ENCODE measurements around the gene AKR1B1. TPM values are rescaled to one million over a fixed set of nuclear protein-coding genes. Genes with fewer than 3 reads are reported as not detected.

AKR1B1 gene
- total and polyA plus RNA-seq, 9 of the 15 experiments (the other 6 are each of a cell fraction or from before 2014, with no cell fraction given): 2.0 to 10.6 (median 6.2) TPM

GRCh38 chr7:134448356-134449229, 10.3 kb downstream of the AKR1B1 start (continued):
- TF ChIP-seq ETV5 (CRISPR knock-in tag; IDR thresholded peaks at IDR 0.05; ENCODE audit: low read depth): no peak
- TF ChIP-seq CBFA2T2 (conservative IDR thresholded peaks at IDR 0.05): peak; percentile 49
- 0 out of 2 replicates have a peak, but pooled peaks have one; percentile 24 for TF ChIP-seq HNRNPL (IDR thresholded peaks at IDR 0.05; ENCODE audit: low read depth, low read length)
- TF ChIP-seq MYC (IDR thresholded peaks at IDR 0.05; ENCODE audit: low read depth, low read length): 0 out of 2 replicates have a peak, but pooled peaks have one; percentile 38
- no peak for TF ChIP-seq MYC (CRISPR knock-in tag; IDR thresholded peaks at IDR 0.05; ENCODE audit: borderline replicate concordance, low read depth)
- peak; percentile 46 for TF ChIP-seq TEAD4 (IDR thresholded peaks at IDR 0.05; ENCODE audit: low read length)
- TF ChIP-seq TEAD4 (CRISPR knock-in tag; IDR thresholded peaks at IDR 0.05; ENCODE audit: borderline replicate concordance): no peak
- no peak for TF ChIP-seq TFE3 (CRISPR knock-in tag; IDR thresholded peaks at IDR 0.05)
- TF ChIP-seq NEUROD1 (IDR thresholded peaks at IDR 0.05; ENCODE audit: borderline replicate concordance, low read depth, low read length, partially characterized antibody): peak; percentile 48
- 0 out of 4 replicates have a peak, but pooled peaks of 1 of the 2 experiments have one; percentile 36 for TF ChIP-seq MAZ (CRISPR knock-in tag; conservative IDR thresholded peaks at IDR 0.05 in 1 of 2, IDR thresholded peaks at IDR 0.05 in 1 of 2)
- no peak for TF ChIP-seq AFF4 (CRISPR knock-in tag; IDR thresholded peaks at IDR 0.05)
- no peak for TF ChIP-seq E2F8 (IDR thresholded peaks at IDR 0.05; ENCODE audit: low read depth, partially characterized antibody)
- TF ChIP-seq CLOCK (CRISPR knock-in tag; IDR thresholded peaks at IDR 0.05; ENCODE audit: borderline replicate concordance): no peak
- TF ChIP-seq U2AF2 (optimal IDR thresholded peaks at IDR 0.05; ENCODE audit: low read depth, low read length): no peak
